K562 (cell line): ENCODE results near the gene SCYL1. TPM values are rescaled to one million over a fixed set of nuclear protein-coding genes. Genes with fewer than 3 reads are reported as not detected.

ENCODE experiments used
- BRD9 ChIP-seq: fragments of 450-650 bp; IDR thresholded peaks from 2 replicates; pipeline ENCODE4 v1.6.1; 2018; ENCODE audit warnings: low read depth; ENCODE audit not compliant: partially characterized antibody
- FIP1L1 ChIP-seq: fragments of 200-400 bp; formaldehyde crosslinking; IDR thresholded peaks from 2 replicates; pipeline ENCODE4 v1.6.1; 2018; ENCODE audit warnings: mild to moderate bottlenecking, low read depth, low read length; ENCODE audit not compliant: poor library complexity, severe bottlenecking
- FOSL1 ChIP-seq: fragments of 200-800 bp; sonication (Bioruptor generic); conservative IDR thresholded peaks from 2 replicates; pipeline ENCODE4 v1.6.1; 2016; ENCODE audit warnings: missing genetic modification characterization, missing compliant biosample characterization
- MAZ ChIP-seq, 2 experiments: fragments of 450-650 bp in 1 of 2; sonication (generic) in 1 of 2; formaldehyde crosslinking; IDR thresholded peaks in 1 of 2; conservative IDR thresholded peaks in 1 of 2; 2 replicates each; pipeline versions ENCODE4 v1.4.0 to v1.5.0; 2020; ENCODE audit warnings: mild to moderate bottlenecking in 1 of 2, missing genetic modification reagents in 1 of 2
- NCOA6 ChIP-seq: fragments of 450-650 bp; IDR thresholded peaks from 2 replicates; pipeline ENCODE4 v1.6.1; 2017; ENCODE audit warnings: mild to moderate bottlenecking
- NFE2 ChIP-seq: IDR thresholded peaks from 2 replicates; pipeline ENCODE4 v1.6.1; 2014; ENCODE audit warnings: antibody characterized with exemption, low read depth
- SNRNP70 ChIP-seq: fragments of 200-400 bp; formaldehyde crosslinking; optimal IDR thresholded peaks from 2 replicates; pipeline ENCODE3; 2017; ENCODE audit warnings: low read depth, low read length
- SRSF7 ChIP-seq: fragments of 200-400 bp; formaldehyde crosslinking; optimal IDR thresholded peaks from 2 replicates; pipeline ENCODE3; 2017; ENCODE audit warnings: mild to moderate bottlenecking, low read depth, low read length
- TOE1 ChIP-seq, 2 experiments: fragments of 450-650 bp in 1 of 2; sonication (generic) in 1 of 2; formaldehyde crosslinking in 1 of 2; IDR thresholded peaks; 2 replicates each; pipeline versions ENCODE4 v1.7.1 to v1.8.0; 2016 to 2022; ENCODE audit warnings: borderline replicate concordance in 2 of 2, mild to moderate bottlenecking in 2 of 2, antibody characterized with exemption in 1 of 2, inconsistent platforms in 1 of 2, low read depth in 1 of 2, missing genetic modification reagents in 1 of 2, moderate library complexity in 1 of 2
- ZNF184 ChIP-seq: sonication (generic); formaldehyde crosslinking; IDR thresholded peaks from 2 replicates; pipeline ENCODE4 v1.5.0; 2020; ENCODE audit warnings: missing genetic modification reagents
- ZNF24 ChIP-seq: fragments of 450-650 bp; IDR thresholded peaks from 2 replicates; pipeline ENCODE4 v1.6.1; 2016
- ZNF3 ChIP-seq: fragments of 250-450 bp; sonication (Bioruptor Pico); IDR thresholded peaks from 2 replicates; pipeline ENCODE4 v1.5.0; 2021; ENCODE audit warnings: mild to moderate bottlenecking, moderate library complexity
- ZNF311 ChIP-seq: fragments of 250-450 bp; sonication (Bioruptor Pico); IDR thresholded peaks from 2 replicates; pipeline ENCODE4 v1.4.0; 2020; ENCODE audit warnings: mild to moderate bottlenecking, moderate library complexity
- polyA plus RNA-seq, 8 experiments: library from polyadenylated mRNA; depleted of rRNA in 4 of 8; stranded (reverse) in 5 of 8; unstranded in 3 of 8; fragments of >200 nt; fragmentation: Nextera tagmentation in 2 of 8; fragmentation: Illumina TruSeq in 1 of 8; extraction: Ambion mirVana in 2 of 8; extraction: Trizol in 1 of 8; gene quantifications; 2 replicates each; pipeline versions ENCODE4 v1.2.1 to v1.2.3, GENCODE V29; 2011 to 2014; ENCODE audit warnings: inconsistent platforms in 1 of 8, missing spikeins in 1 of 8
- total RNA-seq, 7 experiments: library from RNA; depleted of rRNA in 6 of 7; stranded (reverse); fragments of >200 nt in 6 of 7; fragmentation: Illumina TruSeq in 2 of 7; extraction: Trizol in 2 of 7; gene quantifications; 2 replicates each; pipeline versions ENCODE4 v1.2.1 to v1.2.3, GENCODE V29; 2011 to 2021; ENCODE audit warnings: low replicate concordance in 1 of 7
- TF ChIP-seq, protein P1 (sequence below): fragments of 450-650 bp; IDR thresholded peaks from 2 replicates; pipeline ENCODE4 v1.6.1; 2017; ENCODE audit warnings: mild to moderate bottlenecking, moderate library complexity
- TF ChIP-seq, protein P2 (sequence below): fragments of 250-450 bp; sonication (Bioruptor Pico); IDR thresholded peaks from 2 replicates; pipeline ENCODE4 v1.5.0; 2020; ENCODE audit warnings: mild to moderate bottlenecking, borderline replicate concordance
- TF ChIP-seq, protein P3 (sequence below): sonication (generic); formaldehyde crosslinking; IDR thresholded peaks from 2 replicates; pipeline ENCODE4 v1.8.1; 2023; ENCODE audit warnings: mild to moderate bottlenecking, missing genetic modification reagents
- TF ChIP-seq, protein P4 (sequence below): IDR thresholded peaks from 2 replicates; pipeline ENCODE4 v1.6.1; 2011; ENCODE audit not compliant: insufficient read length; ENCODE audit errors: extremely low read depth
- TF ChIP-seq, protein P5 (sequence below): fragments of 250-450 bp; sonication (Bioruptor Pico); IDR thresholded peaks from 2 replicates; pipeline ENCODE4 v1.5.1; 2021; ENCODE audit warnings: mild to moderate bottlenecking

Gene SCYL1
- total and polyA plus RNA-seq, 9 of the 15 experiments (the other 6 are each of a cell fraction or from before 2014, with no cell fraction given), result 1.9 to 145 (median 57.6) TPM

DNA sequence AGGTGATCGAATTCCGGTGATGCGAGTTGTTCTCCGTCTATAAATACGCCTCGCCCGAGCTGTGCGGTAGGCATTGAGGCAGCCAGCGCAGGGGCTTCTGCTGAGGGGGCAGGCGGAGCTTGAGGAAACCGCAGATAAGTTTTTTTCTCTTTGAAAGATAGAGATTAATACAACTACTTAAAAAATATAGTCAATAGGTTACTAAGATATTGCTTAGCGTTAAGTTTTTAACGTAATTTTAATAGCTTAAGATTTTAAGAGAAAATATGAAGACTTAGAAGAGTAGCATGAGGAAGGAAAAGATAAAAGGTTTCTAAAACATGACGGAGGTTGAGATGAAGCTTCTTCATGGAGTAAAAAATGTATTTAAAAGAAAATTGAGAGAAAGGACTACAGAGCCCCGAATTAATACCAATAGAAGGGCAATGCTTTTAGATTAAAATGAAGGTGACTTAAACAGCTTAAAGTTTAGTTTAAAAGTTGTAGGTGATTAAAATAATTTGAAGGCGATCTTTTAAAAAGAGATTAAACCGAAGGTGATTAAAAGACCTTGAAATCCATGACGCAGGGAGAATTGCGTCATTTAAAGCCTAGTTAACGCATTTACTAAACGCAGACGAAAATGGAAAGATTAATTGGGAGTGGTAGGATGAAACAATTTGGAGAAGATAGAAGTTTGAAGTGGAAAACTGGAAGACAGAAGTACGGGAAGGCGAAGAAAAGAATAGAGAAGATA, 25.7 kb upstream of the SCYL1 start, which contains the start of gene MALAT1 (continued):
- TF ChIP-seq TOE1 (IDR thresholded peaks at IDR 0.05; ENCODE audit: borderline replicate concordance), result no peak; the same call in 1 of the 2 replicates
- TF ChIP-seq TOE1 (CRISPR knock-in tag; IDR thresholded peaks at IDR 0.05; ENCODE audit: borderline replicate concordance, low read depth), result no peak
- TF ChIP-seq NCOA6, result peak; percentile 73
- TF ChIP-seq, protein P1, sequence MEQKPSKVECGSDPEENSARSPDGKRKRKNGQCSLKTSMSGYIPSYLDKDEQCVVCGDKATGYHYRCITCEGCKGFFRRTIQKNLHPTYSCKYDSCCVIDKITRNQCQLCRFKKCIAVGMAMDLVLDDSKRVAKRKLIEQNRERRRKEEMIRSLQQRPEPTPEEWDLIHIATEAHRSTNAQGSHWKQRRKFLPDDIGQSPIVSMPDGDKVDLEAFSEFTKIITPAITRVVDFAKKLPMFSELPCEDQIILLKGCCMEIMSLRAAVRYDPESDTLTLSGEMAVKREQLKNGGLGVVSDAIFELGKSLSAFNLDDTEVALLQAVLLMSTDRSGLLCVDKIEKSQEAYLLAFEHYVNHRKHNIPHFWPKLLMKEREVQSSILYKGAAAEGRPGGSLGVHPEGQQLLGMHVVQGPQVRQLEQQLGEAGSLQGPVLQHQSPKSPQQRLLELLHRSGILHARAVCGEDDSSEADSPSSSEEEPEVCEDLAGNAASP, result no peak
- TF ChIP-seq FIP1L1, result no peak
- TF ChIP-seq, protein P2, sequence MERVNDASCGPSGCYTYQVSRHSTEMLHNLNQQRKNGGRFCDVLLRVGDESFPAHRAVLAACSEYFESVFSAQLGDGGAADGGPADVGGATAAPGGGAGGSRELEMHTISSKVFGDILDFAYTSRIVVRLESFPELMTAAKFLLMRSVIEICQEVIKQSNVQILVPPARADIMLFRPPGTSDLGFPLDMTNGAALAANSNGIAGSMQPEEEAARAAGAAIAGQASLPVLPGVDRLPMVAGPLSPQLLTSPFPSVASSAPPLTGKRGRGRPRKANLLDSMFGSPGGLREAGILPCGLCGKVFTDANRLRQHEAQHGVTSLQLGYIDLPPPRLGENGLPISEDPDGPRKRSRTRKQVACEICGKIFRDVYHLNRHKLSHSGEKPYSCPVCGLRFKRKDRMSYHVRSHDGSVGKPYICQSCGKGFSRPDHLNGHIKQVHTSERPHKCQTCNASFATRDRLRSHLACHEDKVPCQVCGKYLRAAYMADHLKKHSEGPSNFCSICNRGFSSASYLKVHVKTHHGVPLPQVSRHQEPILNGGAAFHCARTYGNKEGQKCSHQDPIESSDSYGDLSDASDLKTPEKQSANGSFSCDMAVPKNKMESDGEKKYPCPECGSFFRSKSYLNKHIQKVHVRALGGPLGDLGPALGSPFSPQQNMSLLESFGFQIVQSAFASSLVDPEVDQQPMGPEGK, result peak; percentile 98
- TF ChIP-seq NFE2, result no peak
- TF ChIP-seq SRSF7, result no peak
- TF ChIP-seq, protein P3, sequence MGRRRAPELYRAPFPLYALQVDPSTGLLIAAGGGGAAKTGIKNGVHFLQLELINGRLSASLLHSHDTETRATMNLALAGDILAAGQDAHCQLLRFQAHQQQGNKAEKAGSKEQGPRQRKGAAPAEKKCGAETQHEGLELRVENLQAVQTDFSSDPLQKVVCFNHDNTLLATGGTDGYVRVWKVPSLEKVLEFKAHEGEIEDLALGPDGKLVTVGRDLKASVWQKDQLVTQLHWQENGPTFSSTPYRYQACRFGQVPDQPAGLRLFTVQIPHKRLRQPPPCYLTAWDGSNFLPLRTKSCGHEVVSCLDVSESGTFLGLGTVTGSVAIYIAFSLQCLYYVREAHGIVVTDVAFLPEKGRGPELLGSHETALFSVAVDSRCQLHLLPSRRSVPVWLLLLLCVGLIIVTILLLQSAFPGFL (CRISPR knock-in tag), result peak; percentile 96; the same call in 1 of the 2 replicates
- TF ChIP-seq FOSL1 (tag), result peak; percentile 63; the same call in 1 of the 2 replicates
- TF ChIP-seq, protein P4, sequence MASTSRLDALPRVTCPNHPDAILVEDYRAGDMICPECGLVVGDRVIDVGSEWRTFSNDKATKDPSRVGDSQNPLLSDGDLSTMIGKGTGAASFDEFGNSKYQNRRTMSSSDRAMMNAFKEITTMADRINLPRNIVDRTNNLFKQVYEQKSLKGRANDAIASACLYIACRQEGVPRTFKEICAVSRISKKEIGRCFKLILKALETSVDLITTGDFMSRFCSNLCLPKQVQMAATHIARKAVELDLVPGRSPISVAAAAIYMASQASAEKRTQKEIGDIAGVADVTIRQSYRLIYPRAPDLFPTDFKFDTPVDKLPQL, result peak; percentile 96
- no peak for TF ChIP-seq BRD9
- TF ChIP-seq ZNF24, result peak; percentile 53; the same call in 1 of the 2 replicates
- TF ChIP-seq ZNF311, result peak; percentile 31; the same call in 1 of the 2 replicates
- TF ChIP-seq, protein P5, sequence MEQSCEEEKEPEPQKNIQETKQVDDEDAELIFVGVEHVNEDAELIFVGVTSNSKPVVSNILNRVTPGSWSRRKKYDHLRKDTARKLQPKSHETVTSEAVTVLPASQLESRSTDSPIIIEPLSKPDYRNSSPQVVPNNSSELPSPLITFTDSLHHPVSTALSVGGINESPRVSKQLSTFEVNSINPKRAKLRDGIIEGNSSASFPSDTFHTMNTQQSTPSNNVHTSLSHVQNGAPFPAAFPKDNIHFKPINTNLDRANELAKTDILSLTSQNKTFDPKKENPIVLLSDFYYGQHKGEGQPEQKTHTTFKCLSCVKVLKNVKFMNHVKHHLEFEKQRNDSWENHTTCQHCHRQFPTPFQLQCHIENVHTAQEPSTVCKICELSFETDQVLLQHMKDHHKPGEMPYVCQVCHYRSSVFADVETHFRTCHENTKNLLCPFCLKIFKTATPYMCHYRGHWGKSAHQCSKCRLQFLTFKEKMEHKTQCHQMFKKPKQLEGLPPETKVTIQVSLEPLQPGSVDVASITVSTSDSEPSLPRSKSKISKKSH (CRISPR knock-in tag), result peak; percentile 97
- no peak for TF ChIP-seq ZNF184 (CRISPR knock-in tag)
- TF ChIP-seq SNRNP70, result no peak
- TF ChIP-seq MAZ (CRISPR knock-in tag; conservative IDR thresholded peaks at IDR 0.05 in 1 of 2, IDR thresholded peaks at IDR 0.05 in 1 of 2), result peak; percentile 85 to 94
- peak; percentile 99 for TF ChIP-seq ZNF3
